B cell (primary cell): ENCODE measurements around the gene RPGR.

Experiments used
- EZH2 ChIP-seq: IDR thresholded peaks from 2 replicates; pipeline ENCODE4 v1.6.1; 2012; ENCODE audit warnings: borderline replicate concordance, low read depth, mild to moderate bottlenecking, moderate library complexity, low read length; ENCODE audit not compliant: insufficient read depth, poor library complexity, severe bottlenecking
- TF ChIP-seq, protein P1 (sequence below): fragments of 200-600 bp; IDR thresholded peaks from one replicate; pipeline ENCODE4 v1.8.0; 2022; ENCODE audit warnings: antibody characterized with exemption, mild to moderate bottlenecking

DNA sequence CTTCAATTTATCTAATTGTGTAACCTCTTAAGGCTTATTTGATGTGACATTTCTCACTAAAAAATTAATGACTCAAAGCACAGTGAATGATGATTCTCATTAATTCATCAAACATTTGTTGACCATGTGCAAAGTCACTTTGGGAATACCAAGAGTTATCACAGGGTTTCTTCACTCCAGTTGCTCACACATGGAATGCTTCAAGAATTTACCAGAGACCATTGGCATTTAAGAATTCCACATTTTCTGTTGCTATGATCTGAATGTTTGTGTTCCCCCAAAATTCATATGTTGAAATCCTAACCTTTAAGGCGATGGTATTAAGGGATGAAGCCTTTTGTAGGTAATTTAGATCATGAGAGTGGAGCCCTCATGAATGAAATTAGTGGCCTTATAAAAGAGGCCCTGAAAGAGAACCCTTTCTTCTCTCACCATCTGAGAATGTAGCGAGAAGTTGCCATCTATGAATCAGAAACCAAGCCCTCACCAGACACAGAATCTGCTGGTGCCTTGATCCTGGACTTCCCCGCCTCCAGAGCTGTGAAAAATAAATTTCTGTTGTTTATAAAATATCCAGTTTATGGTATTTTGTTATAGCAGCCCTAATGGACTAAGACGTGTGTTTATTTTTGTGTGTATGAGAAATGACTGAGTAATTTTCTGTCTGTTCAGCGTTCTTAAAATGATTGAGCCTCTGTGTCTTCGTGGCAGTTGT, 90.3 kb downstream of the RPGR start:
- TF ChIP-seq, protein P1, sequence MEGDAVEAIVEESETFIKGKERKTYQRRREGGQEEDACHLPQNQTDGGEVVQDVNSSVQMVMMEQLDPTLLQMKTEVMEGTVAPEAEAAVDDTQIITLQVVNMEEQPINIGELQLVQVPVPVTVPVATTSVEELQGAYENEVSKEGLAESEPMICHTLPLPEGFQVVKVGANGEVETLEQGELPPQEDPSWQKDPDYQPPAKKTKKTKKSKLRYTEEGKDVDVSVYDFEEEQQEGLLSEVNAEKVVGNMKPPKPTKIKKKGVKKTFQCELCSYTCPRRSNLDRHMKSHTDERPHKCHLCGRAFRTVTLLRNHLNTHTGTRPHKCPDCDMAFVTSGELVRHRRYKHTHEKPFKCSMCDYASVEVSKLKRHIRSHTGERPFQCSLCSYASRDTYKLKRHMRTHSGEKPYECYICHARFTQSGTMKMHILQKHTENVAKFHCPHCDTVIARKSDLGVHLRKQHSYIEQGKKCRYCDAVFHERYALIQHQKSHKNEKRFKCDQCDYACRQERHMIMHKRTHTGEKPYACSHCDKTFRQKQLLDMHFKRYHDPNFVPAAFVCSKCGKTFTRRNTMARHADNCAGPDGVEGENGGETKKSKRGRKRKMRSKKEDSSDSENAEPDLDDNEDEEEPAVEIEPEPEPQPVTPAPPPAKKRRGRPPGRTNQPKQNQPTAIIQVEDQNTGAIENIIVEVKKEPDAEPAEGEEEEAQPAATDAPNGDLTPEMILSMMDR = no peak
- no peak for TF ChIP-seq EZH2
